Measurements from ENCODE around the gene CKAP5.

Gene CKAP5

GRCh38 chr11:46858920-46859546, 13.0 kb upstream of the CKAP5 start:
- TF ChIP-seq ZC3H10 (CRISPR knock-in tag; IDR thresholded peaks at IDR 0.05) = no peak
- TF ChIP-seq RARB (CRISPR knock-in tag; IDR thresholded peaks at IDR 0.05) = no peak

GRCh38 chr11:46857666-46858065, 11.6 kb upstream of the CKAP5 start:
- no peak for TF ChIP-seq CREB5 (CRISPR knock-in tag; IDR thresholded peaks at IDR 0.05; ENCODE audit: low read depth)
- no peak for TF ChIP-seq TOX (CRISPR knock-in tag; IDR thresholded peaks at IDR 0.05; ENCODE audit: borderline replicate concordance)
- no peak for TF ChIP-seq ZNF565 (CRISPR knock-in tag; conservative IDR thresholded peaks at IDR 0.05; ENCODE audit: low read depth)
- no peak for TF ChIP-seq OSR1 (CRISPR knock-in tag; IDR thresholded peaks at IDR 0.05)
- no peak for TF ChIP-seq RARB (CRISPR knock-in tag; IDR thresholded peaks at IDR 0.05)
- no peak for TF ChIP-seq ARNTL (CRISPR knock-in tag; IDR thresholded peaks at IDR 0.05; ENCODE audit: borderline replicate concordance, low read depth)
- TF ChIP-seq SNAI2 (CRISPR knock-in tag; IDR thresholded peaks at IDR 0.05) = no peak
- no peak for TF ChIP-seq CSDC2 (CRISPR knock-in tag; IDR thresholded peaks at IDR 0.05)
- TF ChIP-seq CSRNP3 (CRISPR knock-in tag; IDR thresholded peaks at IDR 0.05) = no peak
- no peak for TF ChIP-seq ZC3H10 (CRISPR knock-in tag; IDR thresholded peaks at IDR 0.05)
- TF ChIP-seq ZNF70 (CRISPR knock-in tag; IDR thresholded peaks at IDR 0.05) = no peak
- TF ChIP-seq TCF4 (CRISPR knock-in tag; IDR thresholded peaks at IDR 0.05; ENCODE audit: borderline replicate concordance) = no peak
- TF ChIP-seq ESRRG (CRISPR knock-in tag; IDR thresholded peaks at IDR 0.05) = no peak
- no peak for TF ChIP-seq BACH2 (CRISPR knock-in tag; IDR thresholded peaks at IDR 0.05; ENCODE audit: borderline replicate concordance)
- TF ChIP-seq ZNF8 (CRISPR knock-in tag; IDR thresholded peaks at IDR 0.05) = no peak
- TF ChIP-seq PATZ1 (CRISPR knock-in tag; IDR thresholded peaks at IDR 0.05; ENCODE audit: borderline replicate concordance) = no peak
- no peak for ATAC-seq

More at GRCh38 chr11:46858920-46859546, 13.0 kb upstream of the CKAP5 start:
- ATAC-seq = no peak

- no peak for ATAC-seq
Observed at GRCh38 chr11:46856605-46857343, 10.7 kb upstream of the CKAP5 start.

GRCh38 chr11:46855863-46856262, 9.8 kb upstream of the CKAP5 start:
- TF ChIP-seq ISL1 (CRISPR knock-in tag; IDR thresholded peaks at IDR 0.05) (no peak), ZNF70 (CRISPR knock-in tag; IDR thresholded peaks at IDR 0.05) (no peak)
- no peak for ATAC-seq

More at GRCh38 chr11:46856605-46857343, 10.7 kb upstream of the CKAP5 start:
- no peak for TF ChIP-seq ZNF70 (CRISPR knock-in tag; IDR thresholded peaks at IDR 0.05)
- TF ChIP-seq PATZ1 (CRISPR knock-in tag; IDR thresholded peaks at IDR 0.05; ENCODE audit: borderline replicate concordance) = no peak

GRCh38 chr11:46855167-46855566, 9.1 kb upstream of the CKAP5 start:
- no peak for TF ChIP-seq BACH2 (CRISPR knock-in tag; IDR thresholded peaks at IDR 0.05; ENCODE audit: borderline replicate concordance)
- TF ChIP-seq TOX (CRISPR knock-in tag; IDR thresholded peaks at IDR 0.05; ENCODE audit: borderline replicate concordance) = no peak
- TF ChIP-seq RARB (CRISPR knock-in tag; IDR thresholded peaks at IDR 0.05) = no peak
- no peak for ATAC-seq
